H1 (cell line): ENCODE data around the gene FAM50A. TPM values are rescaled to one million over a fixed set of nuclear protein-coding genes. Genes with fewer than 3 reads are reported as not detected.

Experiments
- CTCF ChIA-PET: fragments of 300-600 bp; sonication (Branson Sonifier 250); formaldehyde crosslinking; loops from one replicate; lab custom pipeline; 2021; ENCODE audit not compliant: partially characterized antibody; lab: Charles Lee
- POLR2A ChIA-PET: fragments of 300-600 bp; sonication (Branson Sonifier 250); formaldehyde crosslinking; loops from one replicate; lab custom pipeline; 2021; ENCODE audit warnings: inconsistent platforms; ENCODE audit not compliant: partially characterized antibody; lab: Charles Lee
- DNase-seq, 2 experiments: peaks; one replicate each; pipeline versions ENCODE4 v3.0.0 to v3.0.0-alpha.2; 2010 to 2022; ENCODE audit warnings: low spot score in 2 of 2, low read depth in 1 of 2, mixed read lengths in 1 of 2
- FAIRE-seq: peaks from 2 replicates; lab custom pipeline; 2011; peaks lifted over from hg19 to GRCh38; lab: Jason Lieb, UNC
- H2AFZ ChIP-seq: 2 replicates; pipeline ENCODE4 v1.8.1; 2012; ENCODE audit warnings: low read length, inconsistent platforms
- H2AK5ac ChIP-seq: 2 replicates; pipeline ENCODE4 v1.6.1; 2013; ENCODE audit warnings: low read depth, low read length
- H2BK120ac ChIP-seq: replicated peaks from 2 replicates; pipeline ENCODE3; 2013; ENCODE audit warnings: low read depth, low read length, inconsistent platforms
- H2BK12ac ChIP-seq: 2 replicates; pipeline ENCODE4 v1.6.1; 2013; ENCODE audit warnings: low read depth, low read length
- H2BK15ac ChIP-seq: 2 replicates; pipeline ENCODE4 v1.6.1; 2013; ENCODE audit warnings: low read length
- H2BK20ac ChIP-seq: 2 replicates; pipeline ENCODE4 v1.6.1; 2013; ENCODE audit warnings: low read length
- H2BK5ac ChIP-seq: 2 replicates; pipeline ENCODE4 v1.6.1; 2013; ENCODE audit warnings: low read depth, low read length
- H3K14ac ChIP-seq: 2 replicates; pipeline ENCODE4 v1.6.1; 2013; ENCODE audit warnings: inconsistent platforms; ENCODE audit not compliant: insufficient read length
- H3K18ac ChIP-seq: 2 replicates; pipeline ENCODE4 v1.6.1; 2013; ENCODE audit warnings: low read length; ENCODE audit errors: extremely low read depth
- H3K23ac ChIP-seq: 2 replicates; pipeline ENCODE4 v1.6.1; 2013; ENCODE audit warnings: inconsistent platforms; ENCODE audit not compliant: insufficient read length
- H3K23me2 ChIP-seq: 2 replicates; pipeline ENCODE4 v1.6.1; 2013; ENCODE audit warnings: low read depth, low read length
- H3K27ac ChIP-seq: 2 replicates; pipeline ENCODE4 v1.6.1; 2011; ENCODE audit warnings: low read depth, low read length, inconsistent platforms
- H3K27me3 ChIP-seq, 4 experiments: replicated peaks in 1 of 4; 1 replicate in 1 of 4; 2 replicates in 3 of 4; pipeline versions ENCODE4 v1.6.1 to v1.8.1; 2011 to 2013; ENCODE audit warnings: low read length in 3 of 4, mild to moderate bottlenecking in 3 of 4, inconsistent platforms in 2 of 4, mixed read lengths in 2 of 4, moderate library complexity in 1 of 4; ENCODE audit not compliant: control insufficient read depth in 3 of 4, insufficient read depth in 3 of 4; ENCODE audit errors: extremely low read depth in 1 of 4
- H3K36me3 ChIP-seq, 4 experiments: 2 replicates each; pipeline versions ENCODE4 v1.6.1 to v1.8.1; 2011 to 2013; ENCODE audit warnings: mild to moderate bottlenecking in 4 of 4, low read length in 3 of 4, moderate library complexity in 2 of 4, control low read depth in 1 of 4, inconsistent platforms in 1 of 4; ENCODE audit not compliant: insufficient read depth in 4 of 4, control insufficient read depth in 2 of 4
- H3K4ac ChIP-seq: replicated peaks from 2 replicates; pipeline ENCODE3; 2013; ENCODE audit warnings: low read length, low read depth, mixed read lengths, inconsistent platforms; ENCODE audit not compliant: insufficient read length
- H3K4me1 ChIP-seq, 4 experiments: replicated peaks in 1 of 4; 1 replicate in 1 of 4; 2 replicates in 3 of 4; pipeline versions ENCODE4 v1.6.1 to v1.8.1; 2011 to 2013; ENCODE audit warnings: low read length in 3 of 4, inconsistent platforms in 2 of 4, mixed read lengths in 1 of 4; ENCODE audit not compliant: insufficient read depth in 4 of 4, control insufficient read depth in 3 of 4
- H3K4me2 ChIP-seq, 2 experiments: 2 replicates each; pipeline versions ENCODE4 v1.6.1 to v1.8.1; 2011 to 2013; ENCODE audit warnings: low read depth in 2 of 2, low read length in 2 of 2, control low read depth in 1 of 2, inconsistent platforms in 1 of 2, mild to moderate bottlenecking in 1 of 2; ENCODE audit not compliant: insufficient read depth in 1 of 2
- H3K4me3 ChIP-seq, 4 experiments: fragments of 200-600, 300-600 bp in 1 of 4; sonication (generic), shearing (Covaris generic), sonication (Bioruptor Twin) in 1 of 4; 2 replicates each; pipeline versions ENCODE4 v1.5.1 to v1.8.1; 2011 to 2016; ENCODE audit warnings: low read length in 4 of 4, low read depth in 3 of 4, control low read depth in 2 of 4, inconsistent platforms in 2 of 4, mild to moderate bottlenecking in 2 of 4, mixed read lengths in 1 of 4, moderate library complexity in 1 of 4; ENCODE audit not compliant: insufficient read depth in 2 of 4; ENCODE audit errors: extremely low read depth in 1 of 4
- H3K56ac ChIP-seq: replicated peaks from 2 replicates; pipeline ENCODE3; 2013; ENCODE audit warnings: low read depth, mild to moderate bottlenecking, mixed read lengths, low read length, inconsistent platforms; ENCODE audit not compliant: insufficient read length
- H3K79me1 ChIP-seq: 2 replicates; pipeline ENCODE4 v1.6.1; 2013; ENCODE audit warnings: low read depth, low read length, control low read depth
- H3K79me2 ChIP-seq, 2 experiments: 2 replicates each; pipeline versions ENCODE4 v1.6.1 to v1.8.1; 2012 to 2013; ENCODE audit warnings: low read length in 2 of 2, mild to moderate bottlenecking in 2 of 2, inconsistent platforms in 1 of 2; ENCODE audit not compliant: insufficient read depth in 2 of 2, control insufficient read depth in 1 of 2
- H3K9ac ChIP-seq, 4 experiments: replicated peaks in 1 of 4; 1 replicate in 1 of 4; 2 replicates in 3 of 4; pipeline versions ENCODE4 v1.6.1 to v1.8.1; 2011 to 2013; ENCODE audit warnings: low read depth in 3 of 4, low read length in 3 of 4, control low read depth in 2 of 4, mild to moderate bottlenecking in 2 of 4, moderate library complexity in 2 of 4, inconsistent platforms in 1 of 4; ENCODE audit errors: extremely low read depth in 1 of 4
- H3K9me3 ChIP-seq, 2 experiments: 2 replicates each; pipeline versions ENCODE4 v1.6.1 to v1.8.1; 2012 to 2013; ENCODE audit warnings: mild to moderate bottlenecking in 2 of 2, moderate library complexity in 2 of 2, control low read depth in 1 of 2, inconsistent platforms in 1 of 2, low read depth in 1 of 2, low read length in 1 of 2, mixed read lengths in 1 of 2; ENCODE audit not compliant: insufficient read depth in 2 of 2
- H4K20me1 ChIP-seq, 2 experiments: replicated peaks in 1 of 2; 2 replicates each; pipeline versions ENCODE3 to v1.8.1; 2011 to 2013; ENCODE audit warnings: inconsistent platforms in 2 of 2, low read length in 2 of 2, mild to moderate bottlenecking in 1 of 2; ENCODE audit not compliant: insufficient read depth in 2 of 2, control insufficient read depth in 1 of 2
- H4K5ac ChIP-seq: 2 replicates; pipeline ENCODE4 v1.6.1; 2013; ENCODE audit warnings: low read length, low read depth, mixed read lengths, inconsistent platforms; ENCODE audit not compliant: insufficient read length
- H4K8ac ChIP-seq: 2 replicates; pipeline ENCODE4 v1.8.0; 2013; ENCODE audit warnings: mild to moderate bottlenecking, moderate library complexity, low read length, inconsistent platforms; ENCODE audit not compliant: insufficient read depth; ENCODE audit errors: extremely low read depth
- H4K91ac ChIP-seq: replicated peaks from 2 replicates; pipeline ENCODE3; 2013; ENCODE audit warnings: low read length, mixed read lengths, inconsistent platforms; ENCODE audit not compliant: insufficient read length
- ASH2L ChIP-seq: fragments of 200-600, 300-600 bp; sonication (generic); IDR thresholded peaks from one replicate; pipeline ENCODE4 v1.7.1; 2017; ENCODE audit warnings: low read length
- BCL11A ChIP-seq, 2 experiments: IDR thresholded peaks; one replicate each; pipeline ENCODE4 v1.6.1; 2011; ENCODE audit warnings: low read depth in 2 of 2, low read length in 2 of 2, mild to moderate bottlenecking in 2 of 2
- CHD1 ChIP-seq: IDR thresholded peaks from 2 replicates; pipeline ENCODE4 v1.6.1; 2012; ENCODE audit warnings: low read depth, low read length, improper control_type of control experiment
- CTBP2 ChIP-seq: IDR thresholded peaks from 2 replicates; pipeline ENCODE4 v1.7.0; 2011; ENCODE audit warnings: borderline replicate concordance, mild to moderate bottlenecking, moderate library complexity, mixed read lengths, low read length; ENCODE audit not compliant: insufficient read depth, insufficient read length
- EZH2 ChIP-seq: fragments of 200-600 bp; sonication (generic); IDR thresholded peaks from 2 replicates; pipeline ENCODE4 v1.7.1; 2012; ENCODE audit warnings: low read depth, mild to moderate bottlenecking, moderate library complexity, low read length, inconsistent platforms; ENCODE audit not compliant: severe bottlenecking
- HDAC6 ChIP-seq: IDR thresholded peaks from one replicate; pipeline ENCODE4 v1.7.1; 2012; ENCODE audit warnings: low read depth, mild to moderate bottlenecking, inconsistent platforms, low read length, moderate library complexity
- KDM4A ChIP-seq: IDR thresholded peaks from one replicate; pipeline ENCODE4 v1.7.1; 2012; ENCODE audit warnings: low read depth, mild to moderate bottlenecking, moderate library complexity, low read length, inconsistent platforms; ENCODE audit not compliant: severe bottlenecking
- NRF1 ChIP-seq: IDR thresholded peaks from 2 replicates; pipeline ENCODE4 v1.6.1; 2011; ENCODE audit warnings: mild to moderate bottlenecking, low read depth, low read length, improper control_type of control experiment
- SRF ChIP-seq: IDR thresholded peaks from 2 replicates; pipeline ENCODE4 v1.6.1; 2011; ENCODE audit warnings: mild to moderate bottlenecking, low read depth, low read length, moderate library complexity
- TBP ChIP-seq: IDR thresholded peaks from 2 replicates; pipeline ENCODE4 v1.6.1; 2011; ENCODE audit warnings: low read depth, low read length, improper control_type of control experiment
- TCF12 ChIP-seq: IDR thresholded peaks from 2 replicates; pipeline ENCODE4 v1.6.1; 2011; ENCODE audit warnings: low read depth, mild to moderate bottlenecking, low read length
- WGBS, 2 experiments: shearing (Covaris generic) in 1 of 2; methylation state at CpG; one replicate each; pipeline versions ENCODE4 v1.1.6 to v1.1.7; 2013 to 2015; ENCODE audit warnings: low lambda C conversion rate in 2 of 2, mixed read lengths in 2 of 2, inconsistent platforms in 1 of 2, low coverage in 1 of 2, missing lambda C conversion rate in 1 of 2; ENCODE audit not compliant: insufficient replicate concordance in 2 of 2, insufficient coverage in 1 of 2, insufficient read length in 1 of 2; ENCODE audit errors: extremely low coverage in 1 of 2, missing lambda C conversion rate in 1 of 2; 5-methylcytosine and 5-hydroxymethylcytosine counted together
- polyA plus RNA-seq, 7 experiments: library from polyadenylated mRNA; depleted of rRNA in 3 of 7; stranded (reverse) in 5 of 7; unstranded in 2 of 7; fragments of >200 nt in 5 of 7; fragments of 200-250 nt in 2 of 7; gene quantifications; 1 replicate in 5 of 7; 2 replicates in 1 of 7; 4 replicates in 1 of 7; pipeline versions ENCODE4 v1.2.1 to v1.2.3, GENCODE V29; 2011 to 2013; ENCODE audit warnings: missing spikeins in 2 of 7, mixed read lengths in 2 of 7
- total RNA-seq: library from RNA; stranded (reverse); fragmentation: NEBNext Ultra II Directional; extraction: Animal tissue kit (Norgen Biotek cat#: 25700); gene quantifications from 2 replicates; pipeline ENCODE4 v1.2.1, GENCODE V29; 2021

Gene FAM50A
- total and polyA plus RNA-seq, 2 of the 8 experiments (the other 6 are each of a cell fraction or from before 2014, with no cell fraction given) = 30.7 to 48.7 TPM

GRCh38 chrX:154484255-154485149, 40.6 kb downstream of the FAM50A start:
- FAIRE-seq = no peak
- no peak overlapping the region for H3K14ac ChIP-seq
- H3K56ac ChIP-seq = no peak overlapping the region
- no peak overlapping the region for H2AK5ac ChIP-seq
- no peak overlapping the region for H3K9ac ChIP-seq
- no peak overlapping the region for H3K23ac ChIP-seq
- peaks cover under 1 to 2% of the 10 kb centered on the region in 2 experiments for H4K20me1 ChIP-seq
- H2BK15ac ChIP-seq = no peak overlapping the region
- H3K79me1 ChIP-seq = no peaks in the 10 kb centered on the region
- TF ChIP-seq CHD1 (no peak), TBP (no peak), SRF (no peak), HDAC6 (no peak), NRF1 (no peak), KDM4A (no peak), TCF12 (no peak), BCL11A (IDR thresholded peaks at IDR 0.05; ENCODE audit: low read depth in 2 of 2, low read length in 2 of 2) (no peak), CTBP2 (no peak), ASH2L (no peak), EZH2 (no peak)
- TF ChIP-seq, all 59 proteins: peak for 0
- no peak overlapping the region for H2BK12ac ChIP-seq
- H3K27ac ChIP-seq = no peak overlapping the region
- H3K9me3 ChIP-seq = no peaks in the 10 kb centered on the region
- H2AFZ ChIP-seq = no peak overlapping the region
- no peak overlapping the region for H4K8ac ChIP-seq
- no peak overlapping the region for H4K5ac ChIP-seq
- H2BK120ac ChIP-seq = no peak overlapping the region
- WGBS, 2 experiments = 83% methylated on average over 11 of the region's 16 CpGs; no CpG with 5 or more reads in 1 of the 2 experiments
- no peaks in the 10 kb centered on the region for H3K79me2 ChIP-seq
- H4K91ac ChIP-seq = no peak overlapping the region
- no peak overlapping the region for H3K18ac ChIP-seq
- no peaks in the 10 kb centered on the region; the same call in 1 of the 2 replicates for H3K23me2 ChIP-seq
- H2BK20ac ChIP-seq = no peak overlapping the region
- H3K36me3 ChIP-seq = peaks cover 0 to 13% (median 0%) of the 10 kb centered on the region in 4 experiments; a peak in 2 of 8 replicates
- POLR2A ChIA-PET = interaction anchor here (1.7 kb wide), 1 partner anchor 87 kb away, joined by 6 read pairs; no protein-coding TSS in a partner anchor
- no peak overlapping the region for H2BK5ac ChIP-seq
- no peak for DNase-seq
- H3K4me3 ChIP-seq = no peak overlapping the region
- no peak overlapping the region for H3K4ac ChIP-seq
- CTCF ChIA-PET = interaction anchor here (0.6 to 2.3 kb wide), 8 partner anchors 12 to 101 kb away, joined by 3 to 8 read pairs (median 3); no protein-coding TSS in a partner anchor
- no peaks in the 10 kb centered on the region; a peak in 1 of 7 replicates for H3K27me3 ChIP-seq
- H3K4me1 ChIP-seq = peaks cover 0 to 5% (median under 1%) of the 10 kb centered on the region in 4 experiments; a peak in 3 of 7 replicates
- no peak overlapping the region; a peak in 1 of 4 replicates for H3K4me2 ChIP-seq
